OCI-LY7 (cell line): Measurements from ENCODE around the gene CRYBA4. TPM values are rescaled to one million over a fixed set of nuclear protein-coding genes. Genes with fewer than 3 reads are reported as not detected.

Source experiments
- BruUV-seq: library from RNA; stranded (reverse); fragments of 400-500 nt; replicated peaks from 2 replicates; lab custom pipeline; 2021; lab: Mats Ljungman, UMichigan
- CTCF ChIA-PET: fragments of 300-600 bp; sonication (Branson Sonifier 250); formaldehyde crosslinking; loops from one replicate; lab custom pipeline; 2022; ENCODE audit warnings: antibody characterized with exemption; ENCODE audit not compliant: unreplicated experiment; lab: Charles Lee
- POLR2A ChIA-PET: fragments of 300-600 bp; sonication (Branson Sonifier 250); formaldehyde crosslinking; loops from one replicate; lab custom pipeline; 2022; ENCODE audit warnings: antibody characterized with exemption; lab: Charles Lee
- DNase-seq: peaks from one replicate; pipeline ENCODE4 v3.0.0-alpha.2; 2015; ENCODE audit warnings: low spot score
- H2AFZ ChIP-seq: fragments of 200-600 bp; sonication (generic), shearing (Covaris generic); 2 replicates; pipeline ENCODE4 v1.6.1; 2014; ENCODE audit warnings: mild to moderate bottlenecking, antibody characterized with exemption, low read length, moderate library complexity
- H3K27ac ChIP-seq: fragments of 200-600 bp; sonication (generic); 2 replicates; pipeline ENCODE4 v1.5.1; 2014; ENCODE audit warnings: mixed run types, low read depth, mild to moderate bottlenecking, moderate library complexity, low read length, inconsistent platforms; ENCODE audit not compliant: poor library complexity, severe bottlenecking
- H3K36me3 ChIP-seq: fragments of 200-600 bp; sonication (generic); 2 replicates; pipeline ENCODE4 v1.6.1; 2014; ENCODE audit warnings: mild to moderate bottlenecking, antibody characterized with exemption, low read length, moderate library complexity, mixed read lengths; ENCODE audit not compliant: insufficient read depth
- H3K4me1 ChIP-seq: fragments of 200-600 bp; sonication (generic); 2 replicates; pipeline ENCODE4 v1.5.1; 2014; ENCODE audit warnings: mild to moderate bottlenecking, low read length; ENCODE audit not compliant: insufficient read depth, poor library complexity, severe bottlenecking
- H3K4me2 ChIP-seq: fragments of 200-600 bp; sonication (generic); 2 replicates; pipeline ENCODE4 v1.6.1; 2014; ENCODE audit warnings: mild to moderate bottlenecking, low read length
- H3K4me3 ChIP-seq: fragments of 200-600 bp; sonication (generic); 2 replicates; pipeline ENCODE4 v1.5.1; 2014; ENCODE audit warnings: mild to moderate bottlenecking, low read depth, low read length; ENCODE audit not compliant: poor library complexity, severe bottlenecking
- H3K79me2 ChIP-seq: fragments of 200-600 bp; sonication (generic); 2 replicates; pipeline ENCODE4 v1.6.1; 2016; ENCODE audit warnings: low read depth, mild to moderate bottlenecking, low read length, moderate library complexity, mixed read lengths; ENCODE audit not compliant: insufficient read depth
- H3K9me2 ChIP-seq: fragments of 200-600 bp; sonication (generic); 2 replicates; pipeline ENCODE4 v1.6.1; 2016; ENCODE audit warnings: mild to moderate bottlenecking, low read length, mixed read lengths; ENCODE audit not compliant: insufficient read depth
- H3K9me3 ChIP-seq: fragments of 200-600 bp; sonication (generic); 2 replicates; pipeline ENCODE4 v1.6.1; 2014; ENCODE audit warnings: mild to moderate bottlenecking, mixed run types, low read length, mixed read lengths
- H4K20me1 ChIP-seq: fragments of 200-600 bp; sonication (generic); 2 replicates; pipeline ENCODE4 v1.6.1; 2014; ENCODE audit warnings: mild to moderate bottlenecking, antibody characterized with exemption, low read length, moderate library complexity, mixed read lengths; ENCODE audit not compliant: insufficient read depth
- EZH2phosphoT487 ChIP-seq: fragments of 200-600 bp; sonication (generic); IDR thresholded peaks from 2 replicates; pipeline ENCODE4 v1.6.1; 2018; ENCODE audit warnings: low read depth, borderline replicate concordance, mild to moderate bottlenecking, mixed run types, antibody characterized with exemption, low read length, moderate library complexity, mixed read lengths
- intact Hi-C: fragments of 100-400 bp; cut with micrococcal nuclease; formaldehyde crosslinking; loops from one replicate; pipeline ENCODE4 v1.10.0; 2022; ENCODE audit not compliant: unreplicated experiment
- total RNA-seq, 2 experiments: library from RNA; depleted of rRNA in 1 of 2; stranded (reverse); fragments of >200 nt in 1 of 2; shearing (Covaris generic) in 1 of 2; gene quantifications; 2 replicates each; pipeline ENCODE4 v1.2.3, GENCODE V29; 2014 to 2022
- TF ChIP-seq, protein P1 (sequence below): fragments of 200-600 bp; sonication (generic); conservative IDR thresholded peaks from 2 replicates; pipeline ENCODE4 v1.5.1; 2014; ENCODE audit warnings: mild to moderate bottlenecking, antibody characterized with exemption, low read length, moderate library complexity, mixed read lengths

CRYBA4 gene
- total RNA-seq, 2 experiments from 2014 or later, result not detected

GRCh38 chr22:26648528-26649388 is 27.0 kb downstream of the CRYBA4 start:
- intact Hi-C loops, result no loop called here
- Histone ChIP-seq H3K4me3 (no peak overlapping the region), H3K4me1 (peaks cover 57% of the 10 kb centered on the region), H3K36me3 (no peaks in the 10 kb centered on the region), H3K9me2 (no peaks in the 10 kb centered on the region), H3K9me3 (no peaks in the 10 kb centered on the region), H3K4me2 (peak overlapping the region; percentile 46), H3K27ac (no peak overlapping the region), H4K20me1 (no peaks in the 10 kb centered on the region), H2AFZ (peak overlapping the region; percentile 17; the same call in 1 of the 2 replicates), H3K79me2 (no peaks in the 10 kb centered on the region)
- DNase-seq, result no peak
- ChIA-PET CTCF (no interaction called here), POLR2A (no interaction called here)
- no TSS peak for BruUV-seq
- TF ChIP-seq, protein P1, sequence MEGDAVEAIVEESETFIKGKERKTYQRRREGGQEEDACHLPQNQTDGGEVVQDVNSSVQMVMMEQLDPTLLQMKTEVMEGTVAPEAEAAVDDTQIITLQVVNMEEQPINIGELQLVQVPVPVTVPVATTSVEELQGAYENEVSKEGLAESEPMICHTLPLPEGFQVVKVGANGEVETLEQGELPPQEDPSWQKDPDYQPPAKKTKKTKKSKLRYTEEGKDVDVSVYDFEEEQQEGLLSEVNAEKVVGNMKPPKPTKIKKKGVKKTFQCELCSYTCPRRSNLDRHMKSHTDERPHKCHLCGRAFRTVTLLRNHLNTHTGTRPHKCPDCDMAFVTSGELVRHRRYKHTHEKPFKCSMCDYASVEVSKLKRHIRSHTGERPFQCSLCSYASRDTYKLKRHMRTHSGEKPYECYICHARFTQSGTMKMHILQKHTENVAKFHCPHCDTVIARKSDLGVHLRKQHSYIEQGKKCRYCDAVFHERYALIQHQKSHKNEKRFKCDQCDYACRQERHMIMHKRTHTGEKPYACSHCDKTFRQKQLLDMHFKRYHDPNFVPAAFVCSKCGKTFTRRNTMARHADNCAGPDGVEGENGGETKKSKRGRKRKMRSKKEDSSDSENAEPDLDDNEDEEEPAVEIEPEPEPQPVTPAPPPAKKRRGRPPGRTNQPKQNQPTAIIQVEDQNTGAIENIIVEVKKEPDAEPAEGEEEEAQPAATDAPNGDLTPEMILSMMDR, result no peak
- no peak for TF ChIP-seq EZH2phosphoT487

DNA sequence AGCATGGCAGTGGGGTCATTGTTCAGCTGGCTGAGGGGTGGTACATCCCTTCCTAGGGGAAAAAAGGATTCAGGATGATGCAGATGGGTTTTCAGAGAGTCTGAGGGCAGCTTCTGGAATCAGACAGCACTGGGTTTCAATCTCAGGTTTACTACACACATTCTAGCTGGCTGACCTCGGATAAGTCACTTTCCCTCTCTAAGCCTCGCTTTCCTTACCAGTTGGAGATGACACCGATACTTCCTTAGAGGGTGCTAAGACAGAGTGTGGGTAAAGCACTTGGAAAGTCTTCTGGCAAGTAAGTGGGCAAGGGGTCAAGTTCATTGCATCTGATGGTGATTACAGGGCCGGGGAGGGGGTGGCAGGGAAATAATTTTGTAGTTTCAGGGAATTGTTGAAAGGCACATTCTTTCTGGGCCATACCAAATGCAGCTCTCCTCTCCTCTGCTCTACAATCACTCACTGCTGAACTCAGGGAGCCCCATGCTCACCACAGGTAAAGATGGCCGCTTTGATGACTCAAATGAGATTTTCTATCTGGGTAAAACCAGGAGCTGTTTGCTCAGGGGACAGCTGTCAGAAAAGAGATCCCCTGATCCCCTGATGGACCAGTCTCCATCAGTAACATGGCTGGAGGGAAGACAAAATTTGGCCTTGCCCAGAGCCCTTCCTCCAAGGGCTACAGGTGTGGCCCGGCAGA is 29.1 kb downstream of the CRYBA4 start:
- Histone ChIP-seq H3K27ac (no peak overlapping the region), H3K4me1 (peaks cover 35% of the 10 kb centered on the region), H3K36me3 (no peaks in the 10 kb centered on the region), H3K9me3 (no peaks in the 10 kb centered on the region), H3K9me2 (no peaks in the 10 kb centered on the region), H3K4me2 (no peak overlapping the region), H4K20me1 (no peaks in the 10 kb centered on the region), H3K79me2 (no peaks in the 10 kb centered on the region), H3K4me3 (no peak overlapping the region), H2AFZ (no peak overlapping the region)
- intact Hi-C loops, result no loop called here
- no TSS peak for BruUV-seq
- CTCF ChIA-PET, result no interaction called here
- no peak for DNase-seq
- no peak for TF ChIP-seq EZH2phosphoT487
- TF ChIP-seq, protein P1, result 0 out of 2 replicates have a peak, but pooled peaks have one; percentile 3
- POLR2A ChIA-PET, result interaction anchor here (0.8 to 1.5 kb wide), 2 partner anchors 9 to 205 kb away, joined by 3 read pairs; no protein-coding TSS in a partner anchor
